Mesenchymal stem cell (in vitro differentiated cells and primary cell): ENCODE data around the gene OR2V1.
A peak's percentile ranks its signal among the peaks of the same experiment; 100 is the strongest.
"Not testable (repeated sequence)": the region's sequence is repeated elsewhere in the genome, so short reads cannot be mapped to it uniquely, and the experiment has no call there.

ENCODE experiments used
- DNase-seq: peaks from one replicate; pipeline ENCODE4 v3.0.0-alpha.2; 2013
- H2AFZ ChIP-seq: one replicate; pipeline ENCODE4 v1.6.1; 2013; ENCODE audit warnings: low read depth, mild to moderate bottlenecking, control low read depth, inconsistent platforms, low read length, moderate library complexity
- H2AK5ac ChIP-seq: 2 replicates; pipeline ENCODE4 v1.6.1; 2013; ENCODE audit warnings: low read length, moderate library complexity, mild to moderate bottlenecking, inconsistent platforms; ENCODE audit not compliant: severe bottlenecking
- H2BK120ac ChIP-seq: one replicate; pipeline ENCODE4 v1.6.1; 2013; ENCODE audit warnings: low read depth, mild to moderate bottlenecking, inconsistent platforms, low read length, moderate library complexity
- H2BK12ac ChIP-seq, 2 experiments: one replicate each; pipeline ENCODE4 v1.6.1; 2013; ENCODE audit warnings: inconsistent platforms in 2 of 2, low read length in 2 of 2, mild to moderate bottlenecking in 2 of 2, moderate library complexity in 2 of 2, control low read depth in 1 of 2
- H2BK15ac ChIP-seq: one replicate; pipeline ENCODE4 v1.6.1; 2013; ENCODE audit warnings: mild to moderate bottlenecking, low read depth, inconsistent platforms; ENCODE audit not compliant: poor library complexity, severe bottlenecking
- H2BK5ac ChIP-seq: 2 replicates; pipeline ENCODE4 v1.6.1; 2013; ENCODE audit warnings: low read depth, mild to moderate bottlenecking, low read length, control low read depth, inconsistent platforms; ENCODE audit not compliant: poor library complexity, severe bottlenecking
- H3K14ac ChIP-seq, 2 experiments: one replicate each; pipeline ENCODE4 v1.6.1; 2013; ENCODE audit warnings: inconsistent platforms in 2 of 2, low read length in 2 of 2, control low read depth in 1 of 2, mild to moderate bottlenecking in 1 of 2, moderate library complexity in 1 of 2
- H3K18ac ChIP-seq, 2 experiments: one replicate each; pipeline ENCODE4 v1.6.1; 2013; ENCODE audit warnings: inconsistent platforms in 2 of 2, low read length in 2 of 2, control low read depth in 1 of 2, low read depth in 1 of 2, mild to moderate bottlenecking in 1 of 2
- H3K23ac ChIP-seq, 2 experiments: one replicate each; pipeline ENCODE4 v1.6.1; 2013; ENCODE audit warnings: inconsistent platforms in 2 of 2, low read length in 2 of 2, mild to moderate bottlenecking in 2 of 2, moderate library complexity in 2 of 2, control low read depth in 1 of 2
- H3K27ac ChIP-seq: 2 replicates; pipeline ENCODE4 v1.5.1; 2013; ENCODE audit warnings: mild to moderate bottlenecking, moderate library complexity, low read length, control low read depth, inconsistent platforms; ENCODE audit not compliant: poor library complexity, severe bottlenecking
- H3K27me3 ChIP-seq, 2 experiments: 2 replicates each; pipeline versions ENCODE4 v1.6.1 to v1.7.0; 2013; ENCODE audit warnings: low read length in 2 of 2, mild to moderate bottlenecking in 2 of 2, moderate library complexity in 2 of 2, control low read depth in 1 of 2, inconsistent platforms in 1 of 2; ENCODE audit not compliant: control insufficient read depth in 1 of 2, insufficient read depth in 1 of 2
- H3K36me3 ChIP-seq, 2 experiments: 2 replicates each; pipeline versions ENCODE4 v1.6.1 to v1.7.0; 2013; ENCODE audit warnings: low read length in 2 of 2, control low read depth in 1 of 2, inconsistent platforms in 1 of 2, low read depth in 1 of 2, mild to moderate bottlenecking in 1 of 2; ENCODE audit not compliant: insufficient read depth in 2 of 2, control insufficient read depth in 1 of 2
- H3K4ac ChIP-seq, 2 experiments: one replicate each; pipeline ENCODE4 v1.6.1; 2013; ENCODE audit warnings: inconsistent platforms in 2 of 2, low read length in 2 of 2, mild to moderate bottlenecking in 2 of 2, moderate library complexity in 2 of 2, control low read depth in 1 of 2, low read depth in 1 of 2
- H3K4me1 ChIP-seq: 2 replicates; pipeline ENCODE4 v1.6.1; 2013; ENCODE audit warnings: low read depth, low read length, control low read depth; ENCODE audit not compliant: control insufficient read depth, insufficient read depth
- H3K4me2 ChIP-seq: 2 replicates; pipeline ENCODE4 v1.6.1; 2013; ENCODE audit warnings: low read length, mild to moderate bottlenecking, inconsistent platforms; ENCODE audit not compliant: poor library complexity, severe bottlenecking
- H3K4me3 ChIP-seq, 2 experiments: 2 replicates each; pipeline versions ENCODE4 v1.5.1 to v1.7.0; 2013; ENCODE audit warnings: low read length in 2 of 2, mild to moderate bottlenecking in 2 of 2, control low read depth in 1 of 2, low read depth in 1 of 2; ENCODE audit not compliant: insufficient read depth in 1 of 2
- H3K79me1 ChIP-seq: replicated peaks from 2 replicates; pipeline ENCODE4 v1.6.1; 2013; ENCODE audit warnings: mild to moderate bottlenecking, control low read depth, low read length, inconsistent platforms; ENCODE audit not compliant: poor library complexity, severe bottlenecking
- H3K9ac ChIP-seq: 2 replicates; pipeline ENCODE4 v1.7.0; 2013; ENCODE audit warnings: mild to moderate bottlenecking, low read length, moderate library complexity
- H3K9me3 ChIP-seq: 2 replicates; pipeline ENCODE4 v1.7.0; 2013; ENCODE audit warnings: mild to moderate bottlenecking, low read length; ENCODE audit not compliant: control insufficient read depth
- H4K8ac ChIP-seq: one replicate; pipeline ENCODE4 v1.6.1; 2013; ENCODE audit warnings: inconsistent platforms, mild to moderate bottlenecking, low read length, moderate library complexity
- H4K91ac ChIP-seq: one replicate; pipeline ENCODE4 v1.6.1; 2013; ENCODE audit warnings: mild to moderate bottlenecking, low read length, inconsistent platforms
- WGBS: methylation state at CpG from one replicate; pipeline ENCODE4 v1.1.7; 2013; ENCODE audit warnings: mixed read lengths; 5-methylcytosine and 5-hydroxymethylcytosine counted together

OR2V1 gene

GRCh38 chr5:181133083-181133482 lies 2.1 kb upstream of the OR2V1 start:
- Histone ChIP-seq H3K14ac (no peak overlapping the region), H3K4ac (no peak overlapping the region), H2BK15ac (no peak overlapping the region), H3K4me1 (peaks cover 9% of the 10 kb centered on the region), H3K27ac (no peak overlapping the region), H3K4me2 (no peak overlapping the region), H3K23ac (no peak overlapping the region), H3K27me3 (peaks cover 23 to 25% of the 10 kb centered on the region in 2 experiments), H3K18ac (no peak overlapping the region), H2AFZ (no peak overlapping the region), H2AK5ac (peak overlapping the region; percentile 65), H3K36me3 (no peaks in the 10 kb centered on the region), H3K9ac (peak overlapping the region; percentile 51), H4K8ac (no peak overlapping the region), H2BK5ac (peak overlapping the region; percentile 45), H3K79me1 (no peaks in the 10 kb centered on the region), H4K91ac (no peak overlapping the region), H2BK120ac (no peak overlapping the region), H3K4me3 (no peak overlapping the region), H3K9me3 (no peaks in the 10 kb centered on the region), H2BK12ac (no peak overlapping the region)
- DNase-seq: no peak
- 80% methylated on average over 2 of the region's 3 CpGs for WGBS

- Histone ChIP-seq H3K23ac (no peak overlapping the region), H2BK5ac (no peak overlapping the region), H4K91ac (no peak overlapping the region), H2BK120ac (no peak overlapping the region), H3K4me2 (no peak overlapping the region), H4K8ac (no peak overlapping the region), H3K9me3 (no peaks in the 10 kb centered on the region), H3K9ac (no peak overlapping the region), H3K27ac (no peak overlapping the region), H2BK12ac (no peak overlapping the region), H2BK15ac (no peak overlapping the region), H3K4me1 (peaks cover 9% of the 10 kb centered on the region), H3K4ac (no peak overlapping the region), H3K27me3 (peaks cover 39 to 40% of the 10 kb centered on the region in 2 experiments), H3K36me3 (peaks cover 0 to 4% of the 10 kb centered on the region in 2 experiments), H2AK5ac (no peak overlapping the region), H3K79me1 (no peaks in the 10 kb centered on the region), H3K18ac (no peak overlapping the region), H2AFZ (no peak overlapping the region), H3K14ac (no peak overlapping the region), H3K4me3 (no peak overlapping the region)
- WGBS: 90% methylated on average over 11 of the region's 11 CpGs
- DNase-seq: no peak
These were observed 545 bp upstream of the OR2V1 start for GRCh38 chr5:181131514-181131913.

DNA sequence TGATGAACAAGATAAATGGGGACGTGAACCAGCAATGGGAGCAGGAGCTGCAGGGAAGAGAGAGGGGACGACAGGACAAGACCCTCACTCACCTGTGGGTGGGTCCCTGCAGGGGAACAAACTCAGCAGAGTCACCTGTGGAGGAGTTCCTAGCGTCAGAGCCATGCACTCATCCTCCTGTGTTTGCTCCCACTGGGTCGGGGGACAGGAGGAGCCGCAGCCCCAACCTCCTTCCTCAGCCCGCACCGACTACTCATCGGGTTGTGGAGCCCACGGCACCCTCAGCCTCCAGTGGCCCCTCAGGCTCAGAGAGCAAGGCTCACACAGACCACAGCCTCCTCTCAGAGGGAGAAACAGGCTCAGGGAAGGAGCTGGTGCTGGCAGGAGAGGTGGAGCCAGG lies 888 bp downstream of the OR2V1 start:
- not testable (repeated sequence) for H3K79me1 ChIP-seq, H3K4me3 ChIP-seq, DNase-seq, H2AFZ ChIP-seq, H2BK120ac ChIP-seq, H3K27ac ChIP-seq, H3K4ac ChIP-seq, H2BK5ac ChIP-seq, H4K8ac ChIP-seq, H3K4me2 ChIP-seq, H3K9ac ChIP-seq, H3K4me1 ChIP-seq, H3K18ac ChIP-seq, H2BK15ac ChIP-seq, H2AK5ac ChIP-seq, H3K9me3 ChIP-seq, H3K36me3 ChIP-seq, H3K14ac ChIP-seq, H4K91ac ChIP-seq, H3K23ac ChIP-seq, H2BK12ac ChIP-seq
- WGBS: 58% methylated on average over 3 of the region's 9 CpGs
- peaks cover 41% of the 10 kb centered on the region in 2 experiments for H3K27me3 ChIP-seq

GRCh38 chr5:181129601-181130000 lies 1.4 kb downstream of the OR2V1 start:
- H3K4me1 ChIP-seq: peaks cover 8% of the 10 kb centered on the region

More at GRCh38 chr5:181129601-181130000, 1.4 kb downstream of the OR2V1 start:
- Histone ChIP-seq H3K27ac (no peak overlapping the region), H2BK12ac (no peak overlapping the region), H3K9me3 (no peaks in the 10 kb centered on the region), H3K4me2 (no peak overlapping the region), H2BK5ac (no peak overlapping the region), H3K23ac (no peak overlapping the region), H3K9ac (no peak overlapping the region), H2AFZ (no peak overlapping the region), H3K4ac (no peak overlapping the region), H2BK15ac (no peak overlapping the region), H3K4me3 (no peak overlapping the region), H3K27me3 (peaks cover 41% of the 10 kb centered on the region in 2 experiments), H2BK120ac (no peak overlapping the region), H3K36me3 (peaks cover 0 to 4% of the 10 kb centered on the region in 2 experiments), H3K18ac (no peak overlapping the region), H2AK5ac (no peak overlapping the region), H4K8ac (no peak overlapping the region), H3K14ac (no peak overlapping the region), H3K79me1 (no peaks in the 10 kb centered on the region), H4K91ac (no peak overlapping the region)
- DNase-seq: no peak
- WGBS: 87% methylated on average over 4 of the region's 7 CpGs
